ENCODE results near the gene OPA1.
A peak's percentile ranks its signal among the peaks of the same experiment; 100 is the strongest.

OPA1 gene

GRCh38 chr3:193592841-193593667 lies at the start of gene OPA1:
Gene OPA1 (plus strand): TSS chr3:193593208. CDS start chr3:193593378, 170 bp downstream.
- peak; percentile 48 for FAIRE-seq

GRCh38 chr3:193544289-193544688 lies 48.7 kb upstream of the OPA1 start:
- FAIRE-seq, result no peak

- no peak for FAIRE-seq
Observed at GRCh38 chr3:193545304-193545703, 47.7 kb upstream of the OPA1 start.

GRCh38 chr3:193546129-193546528 lies 46.9 kb upstream of the OPA1 start:
- FAIRE-seq, result no peak

GRCh38 chr3:193548406-193548805 lies 44.6 kb upstream of the OPA1 start:
- no peak for FAIRE-seq

GRCh38 chr3:193552923-193553322 lies 40.1 kb upstream of the OPA1 start:
- no peak for FAIRE-seq

- FAIRE-seq, result no peak
Observed at GRCh38 chr3:193553586-193553985, 39.4 kb upstream of the OPA1 start.

GRCh38 chr3:193554811-193555210 lies 38.2 kb upstream of the OPA1 start, which contains the start of gene ATP13A4:
Gene ATP13A4 (minus strand): TSS chr3:193554895. CDS start chr3:193554799, 96 bp downstream.
- FAIRE-seq, result no peak

GRCh38 chr3:193556841-193557240 lies 36.2 kb upstream of the OPA1 start:
- no peak for FAIRE-seq

GRCh38 chr3:193559100-193559499 lies 33.9 kb upstream of the OPA1 start:
- no peak for FAIRE-seq

- FAIRE-seq, result no peak
Observed at GRCh38 chr3:193560091-193560490, 32.9 kb upstream of the OPA1 start.

GRCh38 chr3:193560870-193561269 lies 32.1 kb upstream of the OPA1 start:
- FAIRE-seq, result no peak

GRCh38 chr3:193563426-193563825 lies 29.6 kb upstream of the OPA1 start:
- FAIRE-seq, result no peak

- no peak for FAIRE-seq
Observed at GRCh38 chr3:193564012-193564411, 29.0 kb upstream of the OPA1 start.

GRCh38 chr3:193569119-193569518 lies 23.9 kb upstream of the OPA1 start:
- FAIRE-seq, result no peak

- FAIRE-seq, result peak; percentile 87
Observed at GRCh38 chr3:193572426-193572908, 20.5 kb upstream of the OPA1 start.

GRCh38 chr3:193573403-193574191 lies 19.4 kb upstream of the OPA1 start:
- no peak for FAIRE-seq

- FAIRE-seq, result no peak
Observed at GRCh38 chr3:193574488-193575070, 18.4 kb upstream of the OPA1 start.

- no peak for FAIRE-seq
Observed at GRCh38 chr3:193585530-193585929, 7.5 kb upstream of the OPA1 start.

GRCh38 chr3:193586526-193586925 lies 6.5 kb upstream of the OPA1 start:
- FAIRE-seq, result no peak

- no peak for FAIRE-seq
Observed at GRCh38 chr3:193589129-193589528, 3.9 kb upstream of the OPA1 start.

GRCh38 chr3:193589616-193590015 lies 3.4 kb upstream of the OPA1 start:
- FAIRE-seq, result no peak

- no peak for FAIRE-seq
Observed at GRCh38 chr3:193590088-193590856, 2.7 kb upstream of the OPA1 start.

Measured in TTC549 (cell line).